NCI-H187 treated with DMSO at 0.1 percent for 48 hours (cell line): Measurements from ENCODE around the gene RAB11FIP4.

Experiments
- DNase-seq: peaks from one replicate; lab custom pipeline; 2025; lab: John Stamatoyannopoulos, UW

RAB11FIP4 gene

GRCh38 chr17:31460226-31460721, 68.8 kb downstream of the RAB11FIP4 start:
- no peak for DNase-seq

DNA sequence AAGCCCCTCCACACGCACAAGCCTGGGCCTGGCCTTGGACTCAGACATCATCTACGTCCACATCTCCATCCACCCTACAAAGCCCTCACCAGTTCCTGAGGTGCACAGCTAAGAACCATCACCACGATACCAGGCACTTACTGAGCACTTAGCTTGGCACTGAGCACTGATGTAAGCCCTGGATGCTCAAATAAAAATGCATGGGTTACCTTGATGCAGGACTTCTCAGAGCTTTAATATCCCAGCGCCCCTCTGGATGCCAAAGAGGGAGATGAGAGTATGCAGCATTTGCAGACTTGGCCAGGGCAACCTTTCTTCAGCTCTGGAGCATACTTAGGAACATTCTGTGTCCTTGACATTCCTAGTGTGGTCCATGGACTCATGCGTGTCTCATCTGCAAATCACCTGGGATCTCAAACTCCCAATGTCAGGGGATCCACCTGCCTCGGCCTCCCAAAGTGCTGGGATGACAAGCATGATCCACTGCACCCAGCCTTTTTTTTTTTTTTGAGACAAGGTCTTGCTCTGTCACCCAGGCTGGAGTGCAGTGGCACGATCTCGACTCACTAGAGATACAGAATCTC, 69.8 kb downstream of the RAB11FIP4 start:
- DNase-seq = no peak

- DNase-seq = no peak
Observed at GRCh38 chr17:31462261-31462660, 70.8 kb downstream of the RAB11FIP4 start.

DNA sequence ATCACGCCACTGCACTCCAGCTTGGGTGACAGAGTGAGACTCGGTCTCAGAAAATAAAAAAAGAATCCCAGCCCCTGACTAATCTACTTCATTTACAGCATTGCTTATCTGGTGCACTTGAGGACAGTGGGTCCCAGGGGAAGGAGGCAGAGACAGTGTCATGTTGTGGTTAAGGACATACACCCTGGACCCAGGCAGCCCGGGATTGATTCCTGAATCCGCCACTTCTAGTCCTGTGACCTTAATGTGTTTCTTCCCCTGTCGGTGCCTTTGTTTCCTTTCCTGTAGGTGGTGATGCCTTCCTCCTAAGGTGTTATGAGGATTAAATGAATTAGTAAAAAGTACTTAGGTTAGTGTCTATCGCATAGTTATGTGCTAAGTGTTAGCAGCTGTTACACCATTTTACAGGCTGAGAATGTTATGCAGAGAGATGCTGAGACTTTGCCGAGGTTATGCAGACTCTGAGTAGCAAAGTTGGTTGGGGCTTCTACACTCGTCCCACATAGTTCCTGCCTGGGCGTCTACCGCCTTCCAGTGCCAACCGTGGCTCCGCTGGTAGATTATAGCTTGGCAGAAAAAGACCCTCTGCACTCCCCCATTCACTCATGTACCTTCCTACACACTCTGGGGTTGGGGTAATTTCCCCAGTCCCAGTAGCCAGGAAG, 74.8 kb downstream of the RAB11FIP4 start:
- no peak for DNase-seq

DNA sequence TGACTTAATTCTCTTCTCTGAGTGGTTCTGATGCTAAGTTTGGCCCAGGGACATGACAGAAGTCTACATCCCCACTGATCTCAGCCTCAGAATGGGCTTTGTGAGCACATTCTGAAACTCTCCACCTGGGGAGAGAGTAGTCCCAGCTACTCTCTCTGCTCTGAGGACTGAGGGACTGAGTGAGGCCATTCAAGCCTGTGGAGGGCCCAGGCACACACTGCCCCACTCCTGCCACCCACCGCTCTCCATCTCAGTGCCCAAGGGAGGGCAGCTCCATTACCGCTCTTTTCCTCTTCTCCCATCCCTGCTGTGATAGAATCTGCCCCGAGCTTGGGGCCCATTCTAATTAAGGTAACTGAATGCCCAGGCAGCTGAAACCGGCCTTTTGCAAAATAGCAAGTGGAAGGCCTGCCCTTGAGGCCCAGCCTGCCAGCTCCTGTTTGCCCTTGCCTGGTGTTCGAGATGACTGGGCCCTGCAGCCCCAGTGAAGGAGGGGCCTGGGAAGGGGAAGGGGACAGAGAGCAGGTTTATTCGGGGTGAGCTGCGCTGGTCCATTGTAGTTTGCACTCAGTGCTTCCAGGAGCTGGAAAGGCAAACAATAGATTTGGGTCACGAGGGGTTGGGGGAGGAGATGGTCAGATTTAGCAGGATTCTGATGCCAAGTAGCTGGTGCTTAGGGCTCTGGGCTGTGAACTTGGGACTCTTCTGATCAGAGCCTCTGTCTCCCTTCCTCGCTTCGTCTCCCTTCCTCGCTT, 76.2 kb downstream of the RAB11FIP4 start:
- DNase-seq = no peak

DNA sequence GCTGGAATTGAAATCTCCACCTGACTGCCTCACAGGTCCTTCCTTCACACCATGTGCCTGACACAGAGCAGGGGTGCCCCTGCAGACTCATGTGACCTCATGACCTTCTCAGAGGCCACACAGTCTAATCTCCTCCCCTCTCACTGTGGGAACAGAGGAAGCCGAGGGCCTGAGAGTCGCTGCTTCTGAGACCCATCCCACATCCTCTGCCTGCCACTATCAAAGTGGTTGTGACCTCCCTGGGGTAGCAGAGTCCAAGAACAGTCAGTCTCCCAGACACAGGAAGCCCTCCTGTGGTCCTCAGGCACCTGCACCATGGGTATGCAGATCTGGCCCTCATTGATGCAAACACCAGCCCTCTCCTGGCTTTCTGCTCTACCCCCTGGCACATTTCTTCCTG, 78.5 kb downstream of the RAB11FIP4 start:
- DNase-seq = no peak

DNA sequence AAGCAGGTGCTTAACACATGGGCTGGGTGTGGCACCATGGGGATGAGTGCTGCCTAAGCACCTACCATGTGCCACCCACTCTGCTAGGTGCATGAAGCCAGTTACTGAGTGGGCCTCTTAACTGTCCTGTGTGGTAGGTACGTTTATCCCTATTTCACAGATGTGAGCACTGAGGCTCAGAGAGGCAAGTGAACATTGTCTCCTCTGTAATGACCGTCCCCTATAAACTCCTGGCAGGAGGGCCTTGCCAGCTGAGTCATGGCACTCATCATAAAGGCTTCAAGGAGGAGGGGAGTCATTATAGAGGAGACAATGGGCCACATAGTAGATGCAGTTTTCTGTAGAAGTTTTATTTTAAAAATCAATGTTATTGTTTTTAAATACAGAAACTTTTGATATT, 79.1 kb downstream of the RAB11FIP4 start:
- DNase-seq = no peak

- no peak for DNase-seq
Observed at GRCh38 chr17:31472137-31472536, 80.7 kb downstream of the RAB11FIP4 start.

DNA sequence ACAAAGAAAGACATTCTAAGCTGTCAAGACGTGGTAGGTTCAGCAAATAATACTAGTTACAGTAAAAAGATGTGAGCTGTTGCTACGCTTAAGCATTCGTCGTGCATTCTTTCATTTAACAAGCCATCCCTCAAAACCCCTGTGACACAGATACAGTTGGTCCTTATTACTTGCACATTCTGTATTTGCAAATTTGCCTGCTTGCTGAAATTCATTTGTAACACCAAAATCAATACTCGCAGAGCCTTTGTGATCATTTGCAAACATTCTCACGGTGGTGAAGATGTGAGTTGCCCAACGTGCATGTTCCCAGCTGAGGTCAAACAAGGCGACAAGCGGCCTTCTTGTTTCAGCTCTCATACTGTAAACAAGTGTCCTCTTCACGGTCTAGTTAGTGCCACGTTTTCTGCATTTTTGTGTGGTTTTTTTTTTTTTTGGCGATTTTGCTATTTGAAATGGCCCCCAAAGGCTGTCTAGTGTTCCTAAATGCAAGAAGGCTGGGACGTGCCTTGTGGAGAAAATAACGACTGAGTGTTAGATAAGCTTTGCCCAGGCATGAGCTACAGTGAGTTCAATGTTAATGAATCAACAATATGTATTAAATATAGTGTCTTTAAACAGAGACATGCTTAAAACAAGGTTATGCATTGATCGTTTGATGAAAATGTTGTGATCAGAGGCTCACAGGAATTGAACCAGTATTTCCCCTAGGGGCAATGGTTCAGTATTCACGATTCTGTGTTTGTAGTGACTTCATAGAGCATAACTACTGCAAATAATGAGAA, 84.1 kb downstream of the RAB11FIP4 start:
- no peak for DNase-seq

- DNase-seq = no peak
Observed at GRCh38 chr17:31476525-31477416, 85.3 kb downstream of the RAB11FIP4 start.

DNA sequence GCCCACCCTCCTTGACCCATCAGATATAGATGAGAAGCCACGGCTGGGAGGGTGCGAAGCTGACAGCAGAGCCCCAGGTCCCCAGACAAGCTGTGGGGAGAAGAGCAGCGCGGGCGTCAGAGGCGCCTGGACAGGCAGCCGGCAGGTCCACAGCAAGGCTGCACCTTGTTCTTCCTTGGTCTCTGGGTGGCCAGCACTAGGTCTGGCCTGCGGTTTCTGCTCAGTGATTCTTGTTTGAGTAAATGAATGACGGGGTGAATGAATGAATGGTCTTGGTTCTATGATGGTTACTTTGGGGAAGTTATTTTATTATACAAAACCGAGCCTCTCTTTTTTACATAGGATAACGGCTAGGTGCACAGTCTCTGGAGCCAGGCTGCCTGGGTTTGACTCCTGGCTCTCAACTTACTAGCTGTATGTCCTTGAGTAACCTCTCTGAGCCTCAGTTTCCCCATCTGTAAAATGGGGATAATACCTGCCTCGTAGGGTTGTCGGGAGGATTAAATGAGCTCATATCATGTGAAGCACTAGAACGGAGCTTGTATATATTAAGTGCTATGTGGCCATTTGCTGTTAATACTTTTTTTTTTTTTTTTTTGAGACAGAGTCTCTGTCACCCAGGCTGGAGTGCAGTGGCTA, 86.1 kb downstream of the RAB11FIP4 start:
- no peak for DNase-seq

GRCh38 chr17:31479062-31479408, 87.6 kb downstream of the RAB11FIP4 start:
- no peak for DNase-seq

DNA sequence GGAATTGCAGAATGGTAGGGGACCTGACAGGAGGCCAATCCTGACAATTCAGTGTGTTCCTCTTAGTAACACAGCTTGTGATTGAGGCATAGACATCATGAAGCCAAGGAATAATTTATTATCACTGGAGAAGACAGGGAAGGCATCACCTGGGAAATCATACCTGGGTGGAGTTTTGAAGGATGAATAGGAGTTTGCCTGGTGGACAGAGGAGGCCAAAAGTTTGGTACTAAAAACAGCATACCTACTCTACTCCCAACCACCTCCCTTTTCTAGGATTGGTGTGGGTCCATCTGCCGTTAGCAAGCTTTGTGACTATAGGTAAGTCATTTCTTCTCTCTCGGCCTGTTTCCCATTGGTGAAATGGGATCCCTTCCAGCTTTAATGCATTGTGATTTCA, 88.0 kb downstream of the RAB11FIP4 start:
- DNase-seq = no peak

GRCh38 chr17:31480067-31480466, 88.6 kb downstream of the RAB11FIP4 start:
- DNase-seq = no peak

DNA sequence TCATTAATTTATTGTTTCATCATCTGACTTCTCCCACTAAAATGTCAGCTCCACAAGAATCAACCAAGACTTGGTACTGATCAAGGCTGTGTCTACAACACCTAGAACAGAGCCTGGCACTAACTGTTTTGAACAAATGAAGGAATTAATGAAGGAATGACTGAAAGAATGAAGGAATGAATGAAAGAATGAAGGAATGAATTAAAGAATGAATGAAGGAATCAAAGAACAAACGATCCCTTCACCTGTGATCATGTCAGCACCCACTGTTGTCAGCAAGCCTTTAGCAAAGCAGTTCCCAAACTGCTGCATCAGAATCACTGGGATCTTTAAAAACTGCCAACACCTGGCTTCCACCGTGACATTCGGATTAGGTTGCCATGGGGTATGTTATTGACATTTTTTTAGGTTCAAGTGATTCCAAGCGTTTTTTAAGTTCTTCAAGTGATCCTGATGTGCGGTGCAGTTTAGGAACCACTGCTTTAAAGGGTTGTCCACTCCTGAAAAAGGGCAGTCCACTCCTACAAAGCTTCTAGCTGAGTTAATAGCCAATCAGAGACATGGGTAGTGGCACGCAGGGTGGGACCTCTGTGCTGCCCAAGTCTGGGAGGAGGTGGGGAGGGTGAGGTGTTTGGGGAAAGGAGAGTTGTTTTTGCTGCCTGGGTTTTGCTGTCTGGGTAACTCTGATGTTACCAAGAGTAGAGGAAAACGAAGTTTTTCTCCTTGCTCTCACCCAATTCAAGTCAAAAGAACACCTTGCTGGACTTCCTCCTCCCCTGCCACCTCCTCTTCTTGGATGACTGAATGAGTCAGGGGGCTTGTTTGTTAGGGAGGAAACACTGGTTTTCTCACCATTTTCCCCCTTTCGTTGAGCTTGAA, 89.7 kb downstream of the RAB11FIP4 start:
- no peak for DNase-seq

GRCh38 chr17:31481783-31482081, 90.3 kb downstream of the RAB11FIP4 start:
- DNase-seq = no peak

DNA sequence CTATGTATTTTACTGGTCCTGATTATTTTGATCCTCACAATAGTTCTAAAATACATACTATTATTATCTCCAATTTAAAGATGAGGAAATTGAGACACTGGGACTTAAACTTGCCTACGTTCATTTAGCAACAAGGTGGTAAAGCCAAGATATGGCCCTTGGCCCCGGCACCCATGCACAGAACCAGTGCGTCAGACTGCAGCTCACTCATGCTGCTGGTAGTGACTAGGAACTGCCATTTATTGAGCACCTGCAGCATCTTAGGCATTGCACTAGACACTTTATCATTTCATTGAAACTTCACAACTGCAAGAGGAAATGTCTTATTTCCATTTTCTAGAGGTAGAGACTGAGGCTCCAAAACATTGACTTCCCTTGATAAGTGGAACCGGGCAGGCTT, 93.3 kb downstream of the RAB11FIP4 start:
- no peak for DNase-seq

- DNase-seq = no peak
Observed at GRCh38 chr17:31486351-31487062, 95.0 kb downstream of the RAB11FIP4 start.

GRCh38 chr17:31487063-31487647, 95.7 kb downstream of the RAB11FIP4 start:
- DNase-seq = no peak
